SK-N-SH treated with all-trans-retinoic acid at 6 μM for 48 hours (cell line): Measurements from ENCODE around the gene CATSPER4.

Experiments used
- ATAC-seq: fragments of 200-7000 bp; cut with Tn5 transposase; 3 replicates; pipeline ENCODE4 v1.9.1; 2020; ENCODE audit warnings: mild to moderate bottlenecking, moderate library complexity
- ARNTL ChIP-seq: fragments of 450-650 bp; formaldehyde crosslinking; IDR thresholded peaks from 2 replicates; pipeline ENCODE4 v1.5.0; 2020; ENCODE audit warnings: low read depth, mild to moderate bottlenecking, moderate library complexity, borderline replicate concordance
- CSDC2 ChIP-seq: fragments of 250-450 bp; sonication (Bioruptor Pico); IDR thresholded peaks from 2 replicates; pipeline ENCODE4 v1.5.0; 2020; ENCODE audit warnings: mild to moderate bottlenecking, moderate library complexity
- GLIS3 ChIP-seq: fragments of 250-450 bp; sonication (Bioruptor Pico); IDR thresholded peaks from 2 replicates; pipeline ENCODE4 v1.5.0; 2020; ENCODE audit warnings: mild to moderate bottlenecking, moderate library complexity
- OSR1 ChIP-seq: fragments of 250-450 bp; sonication (Bioruptor Pico); IDR thresholded peaks from 2 replicates; pipeline ENCODE4 v1.8.0; 2022; ENCODE audit warnings: moderate library complexity, mild to moderate bottlenecking, inconsistent platforms
- POU6F1 ChIP-seq: fragments of 250-450 bp; sonication (Bioruptor Pico); IDR thresholded peaks from 2 replicates; pipeline ENCODE4 v1.8.0; 2021; ENCODE audit warnings: low read depth, mild to moderate bottlenecking, moderate library complexity, borderline replicate concordance
- TCF4 ChIP-seq: fragments of 250-450 bp; sonication (Bioruptor Pico); IDR thresholded peaks from 2 replicates; pipeline ENCODE4 v1.8.0; 2021; ENCODE audit warnings: mild to moderate bottlenecking, moderate library complexity, borderline replicate concordance
- TSHZ2 ChIP-seq: fragments of 250-450 bp; sonication (Bioruptor Pico); IDR thresholded peaks from 2 replicates; pipeline ENCODE4 v1.5.0; 2020; ENCODE audit warnings: mild to moderate bottlenecking, moderate library complexity
- ZC3H10 ChIP-seq: fragments of 250-450 bp; sonication (Bioruptor Pico); IDR thresholded peaks from 2 replicates; pipeline ENCODE4 v1.5.1; 2021; ENCODE audit warnings: mild to moderate bottlenecking, moderate library complexity
- ZNF565 ChIP-seq: fragments of 450-650 bp; formaldehyde crosslinking; conservative IDR thresholded peaks from 2 replicates; pipeline ENCODE4 v1.5.0; 2020; ENCODE audit warnings: low read depth, mild to moderate bottlenecking, moderate library complexity
- ZNF70 ChIP-seq: fragments of 450-650 bp; formaldehyde crosslinking; IDR thresholded peaks from 2 replicates; pipeline ENCODE4 v1.5.0; 2020; ENCODE audit warnings: mild to moderate bottlenecking, moderate library complexity
- ZNF8 ChIP-seq: fragments of 450-650 bp; formaldehyde crosslinking; IDR thresholded peaks from 2 replicates; pipeline ENCODE4 v1.5.0; 2020; ENCODE audit warnings: mild to moderate bottlenecking, moderate library complexity
- TF ChIP-seq, protein P1 (sequence below): fragments of 250-450 bp; sonication (Bioruptor Pico); IDR thresholded peaks from 2 replicates; pipeline ENCODE4 v1.5.1; 2020; ENCODE audit warnings: low read depth, mild to moderate bottlenecking, moderate library complexity
- TF ChIP-seq, protein P2 (sequence below): fragments of 250-450 bp; sonication (Bioruptor Pico); IDR thresholded peaks from 2 replicates; pipeline ENCODE4 v1.8.0; 2020; ENCODE audit warnings: mild to moderate bottlenecking, moderate library complexity, borderline replicate concordance

The CATSPER4 gene

GRCh38 chr1:26164861-26165842 is 25.2 kb upstream of the CATSPER4 start:
- no peak for TF ChIP-seq ZNF565 (CRISPR knock-in tag)
- TF ChIP-seq ZNF8 = no peak
- TF ChIP-seq POU6F1 (CRISPR knock-in tag) = no peak
- TF ChIP-seq GLIS3 = no peak
- no peak for TF ChIP-seq OSR1 (CRISPR knock-in tag)
- TF ChIP-seq, protein P1, sequence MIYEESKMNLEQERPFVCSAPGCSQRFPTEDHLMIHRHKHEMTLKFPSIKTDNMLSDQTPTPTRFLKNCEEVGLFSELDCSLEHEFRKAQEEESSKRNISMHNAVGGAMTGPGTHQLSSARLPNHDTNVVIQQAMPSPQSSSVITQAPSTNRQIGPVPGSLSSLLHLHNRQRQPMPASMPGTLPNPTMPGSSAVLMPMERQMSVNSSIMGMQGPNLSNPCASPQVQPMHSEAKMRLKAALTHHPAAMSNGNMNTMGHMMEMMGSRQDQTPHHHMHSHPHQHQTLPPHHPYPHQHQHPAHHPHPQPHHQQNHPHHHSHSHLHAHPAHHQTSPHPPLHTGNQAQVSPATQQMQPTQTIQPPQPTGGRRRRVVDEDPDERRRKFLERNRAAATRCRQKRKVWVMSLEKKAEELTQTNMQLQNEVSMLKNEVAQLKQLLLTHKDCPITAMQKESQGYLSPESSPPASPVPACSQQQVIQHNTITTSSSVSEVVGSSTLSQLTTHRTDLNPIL = no peak
- TF ChIP-seq ZNF70 = no peak
- no peak for TF ChIP-seq TSHZ2 (CRISPR knock-in tag)
- TF ChIP-seq CSDC2 = no peak
- no peak for ATAC-seq

- TF ChIP-seq, protein P2, sequence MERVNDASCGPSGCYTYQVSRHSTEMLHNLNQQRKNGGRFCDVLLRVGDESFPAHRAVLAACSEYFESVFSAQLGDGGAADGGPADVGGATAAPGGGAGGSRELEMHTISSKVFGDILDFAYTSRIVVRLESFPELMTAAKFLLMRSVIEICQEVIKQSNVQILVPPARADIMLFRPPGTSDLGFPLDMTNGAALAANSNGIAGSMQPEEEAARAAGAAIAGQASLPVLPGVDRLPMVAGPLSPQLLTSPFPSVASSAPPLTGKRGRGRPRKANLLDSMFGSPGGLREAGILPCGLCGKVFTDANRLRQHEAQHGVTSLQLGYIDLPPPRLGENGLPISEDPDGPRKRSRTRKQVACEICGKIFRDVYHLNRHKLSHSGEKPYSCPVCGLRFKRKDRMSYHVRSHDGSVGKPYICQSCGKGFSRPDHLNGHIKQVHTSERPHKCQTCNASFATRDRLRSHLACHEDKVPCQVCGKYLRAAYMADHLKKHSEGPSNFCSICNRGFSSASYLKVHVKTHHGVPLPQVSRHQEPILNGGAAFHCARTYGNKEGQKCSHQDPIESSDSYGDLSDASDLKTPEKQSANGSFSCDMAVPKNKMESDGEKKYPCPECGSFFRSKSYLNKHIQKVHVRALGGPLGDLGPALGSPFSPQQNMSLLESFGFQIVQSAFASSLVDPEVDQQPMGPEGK = no peak
- no peak for TF ChIP-seq TSHZ2 (CRISPR knock-in tag)
- TF ChIP-seq POU6F1 (CRISPR knock-in tag) = no peak
These were observed 23.6 kb upstream of the CATSPER4 start for GRCh38 chr1:26166719-26167281.

DNA sequence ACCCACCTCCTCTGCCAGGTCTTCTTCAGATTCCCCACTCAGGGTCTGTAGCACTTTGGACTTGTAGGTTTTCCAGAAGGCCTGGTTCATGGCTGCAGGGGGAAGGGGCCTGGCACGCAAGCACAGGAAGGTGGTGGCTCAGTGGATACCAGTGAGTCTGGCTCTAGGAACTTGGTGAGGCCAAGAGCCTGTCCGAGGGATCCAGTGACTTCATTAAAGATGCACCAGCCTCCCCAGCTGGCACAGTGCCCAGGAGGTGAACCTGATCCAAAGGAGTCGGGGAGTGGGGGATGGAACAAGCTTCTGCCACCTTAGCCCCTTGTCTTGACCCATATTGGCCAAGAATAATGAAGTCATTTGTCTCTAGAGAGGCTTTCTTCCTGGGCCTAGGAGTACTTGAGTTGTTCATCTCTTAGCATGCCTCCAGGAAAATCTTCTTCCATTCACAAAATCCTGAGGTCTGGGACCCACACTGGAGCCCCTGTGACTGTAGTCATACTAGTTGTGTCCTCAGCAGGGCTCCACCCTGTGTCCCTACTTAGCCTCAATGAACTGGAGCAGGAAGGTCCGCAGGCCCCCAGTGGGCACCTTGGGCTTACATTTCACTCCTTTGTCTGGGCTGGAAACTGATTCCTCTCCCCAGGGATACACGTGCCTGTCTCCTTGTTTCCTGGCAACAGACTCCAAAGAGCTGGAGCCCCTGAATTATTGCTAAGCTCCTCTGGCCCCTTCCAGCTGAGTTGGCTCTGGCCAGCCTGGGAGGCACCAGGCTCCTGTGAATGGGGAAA is 21.8 kb upstream of the CATSPER4 start, which contains the start of gene C1orf232:
Gene C1orf232, minus strand, starts transcription at position 554 of the 788 bp plus-strand sequence. Its CDS starts 464 bp downstream, at position 90.
- ATAC-seq = no peak
- TF ChIP-seq TCF4 (CRISPR knock-in tag) (no peak), CSDC2 (no peak), ZC3H10 (CRISPR knock-in tag) (no peak), ARNTL (CRISPR knock-in tag) (no peak), ZNF70 (no peak)

More at GRCh38 chr1:26166719-26167281, 23.6 kb upstream of the CATSPER4 start:
- no peak for ATAC-seq
